Measurements from ENCODE around the gene SYT2. TPM values are rescaled to one million over a fixed set of nuclear protein-coding genes. Genes with fewer than 3 reads are reported as not detected.
"Not testable (repeated sequence)": the region's sequence is repeated elsewhere in the genome, so short reads cannot be mapped to it uniquely, and the experiment has no call there.

The SYT2 gene
- total RNA-seq, 1 donor from 2014 or later = 0.72 TPM

- no peak for DNase-seq (ENCODE audit: low spot score)
Measured at GRCh38 chr1:202643397-202644218, 66.6 kb downstream of the SYT2 start.

- no peak for DNase-seq (ENCODE audit: low spot score)
Measured at GRCh38 chr1:202642619-202643291, 67.5 kb downstream of the SYT2 start.

- no peak for DNase-seq (ENCODE audit: low spot score)
Measured at GRCh38 chr1:202642212-202642611, 68.0 kb downstream of the SYT2 start.

- DNase-seq (ENCODE audit: low spot score) = no peak
Measured at GRCh38 chr1:202639500-202639899, 70.8 kb downstream of the SYT2 start.

- not testable (repeated sequence) for DNase-seq (ENCODE audit: low spot score)
Measured at GRCh38 chr1:202638701-202639305, 71.5 kb downstream of the SYT2 start.

- no peak for DNase-seq (ENCODE audit: low spot score)
Measured at GRCh38 chr1:202638019-202638700, 72.1 kb downstream of the SYT2 start.

GRCh38 chr1:202637321-202638018 lies 72.8 kb downstream of the SYT2 start:
- DNase-seq (ENCODE audit: low spot score) = not testable (repeated sequence)

- not testable (repeated sequence) for DNase-seq (ENCODE audit: low spot score)
Measured at GRCh38 chr1:202636171-202636570, 74.1 kb downstream of the SYT2 start.

GRCh38 chr1:202632241-202632640 lies 78.0 kb downstream of the SYT2 start:
- no peak for DNase-seq (ENCODE audit: low spot score)

- DNase-seq (ENCODE audit: low spot score) = no peak
Measured at GRCh38 chr1:202631076-202631923, 79.0 kb downstream of the SYT2 start.

GRCh38 chr1:202630541-202630940 lies 79.7 kb downstream of the SYT2 start:
- no peak for DNase-seq (ENCODE audit: low spot score)

- DNase-seq (ENCODE audit: low spot score) = not testable (repeated sequence)
Measured at GRCh38 chr1:202630096-202630495, 80.2 kb downstream of the SYT2 start.

- DNase-seq (ENCODE audit: low spot score) = not testable (repeated sequence)
Measured at GRCh38 chr1:202629257-202629811, 80.9 kb downstream of the SYT2 start.

GRCh38 chr1:202628646-202629215 lies 81.5 kb downstream of the SYT2 start:
- DNase-seq (ENCODE audit: low spot score) = no peak

GRCh38 chr1:202627841-202628565 lies 82.3 kb downstream of the SYT2 start:
- no peak for DNase-seq (ENCODE audit: low spot score)

GRCh38 chr1:202627036-202627435 lies 83.2 kb downstream of the SYT2 start:
- DNase-seq (ENCODE audit: low spot score) = not testable (repeated sequence)

- DNase-seq (ENCODE audit: low spot score) = peak; percentile 60
Measured at GRCh38 chr1:202625416-202626360, 84.6 kb downstream of the SYT2 start.

GRCh38 chr1:202624781-202625108 lies 85.5 kb downstream of the SYT2 start:
- DNase-seq (ENCODE audit: low spot score) = no peak
